ENCODE data around the gene VEPH1.

GRCh38 chr3:157276801-157277200, 226.4 kb downstream of the VEPH1 start:
- TF ChIP-seq, protein P1, sequence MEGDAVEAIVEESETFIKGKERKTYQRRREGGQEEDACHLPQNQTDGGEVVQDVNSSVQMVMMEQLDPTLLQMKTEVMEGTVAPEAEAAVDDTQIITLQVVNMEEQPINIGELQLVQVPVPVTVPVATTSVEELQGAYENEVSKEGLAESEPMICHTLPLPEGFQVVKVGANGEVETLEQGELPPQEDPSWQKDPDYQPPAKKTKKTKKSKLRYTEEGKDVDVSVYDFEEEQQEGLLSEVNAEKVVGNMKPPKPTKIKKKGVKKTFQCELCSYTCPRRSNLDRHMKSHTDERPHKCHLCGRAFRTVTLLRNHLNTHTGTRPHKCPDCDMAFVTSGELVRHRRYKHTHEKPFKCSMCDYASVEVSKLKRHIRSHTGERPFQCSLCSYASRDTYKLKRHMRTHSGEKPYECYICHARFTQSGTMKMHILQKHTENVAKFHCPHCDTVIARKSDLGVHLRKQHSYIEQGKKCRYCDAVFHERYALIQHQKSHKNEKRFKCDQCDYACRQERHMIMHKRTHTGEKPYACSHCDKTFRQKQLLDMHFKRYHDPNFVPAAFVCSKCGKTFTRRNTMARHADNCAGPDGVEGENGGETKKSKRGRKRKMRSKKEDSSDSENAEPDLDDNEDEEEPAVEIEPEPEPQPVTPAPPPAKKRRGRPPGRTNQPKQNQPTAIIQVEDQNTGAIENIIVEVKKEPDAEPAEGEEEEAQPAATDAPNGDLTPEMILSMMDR (conservative IDR thresholded peaks at IDR 0.05 in 1 of 2, IDR thresholded peaks at IDR 0.05 in 1 of 2; ENCODE audit: extremely low read depth in 1 of 2, insufficient read depth in 1 of 2, low read depth in 1 of 2, low read length in 2 of 2), result no peak
- no peak for TF ChIP-seq EZH2 (IDR thresholded peaks at IDR 0.05; ENCODE audit: borderline replicate concordance, low read length)
